Panc1 (cell line): Measurements from ENCODE around the gene CDK11B. TPM values are rescaled to one million over a fixed set of nuclear protein-coding genes. Genes with fewer than 3 reads are reported as not detected.

ENCODE experiments used
- ATAC-seq: fragments of 200-7000 bp; cut with Tn5 transposase; 2 replicates; pipeline ENCODE4 v1.9.1; 2020; ENCODE audit warnings: mild to moderate bottlenecking, moderate library complexity
- BruUV-seq: library from RNA; stranded (reverse); fragments of 400-500 nt; replicated peaks from 2 replicates; lab custom pipeline; 2021; lab: Mats Ljungman, UMichigan
- CTCF ChIA-PET: fragments of 300-600 bp; sonication (Branson Sonifier 250); formaldehyde crosslinking; loops from one replicate; lab custom pipeline; 2022; ENCODE audit warnings: antibody characterized with exemption; lab: Charles Lee
- POLR2A ChIA-PET: fragments of 300-600 bp; sonication (Branson Sonifier 250); formaldehyde crosslinking; loops from one replicate; lab custom pipeline; 2022; ENCODE audit warnings: antibody characterized with exemption; lab: Charles Lee
- DNase-seq: peaks from one replicate; pipeline ENCODE4 v3.0.0-alpha.2; 2010; ENCODE audit warnings: low read depth, low spot score
- H3K27ac ChIP-seq: 2 replicates; pipeline ENCODE4 v1.5.1; 2011; ENCODE audit warnings: mild to moderate bottlenecking, low read length, inconsistent platforms
- H3K27me3 ChIP-seq: fragments of 200-500 bp; sonication (Bioruptor generic); 2 replicates; pipeline ENCODE4 v1.6.0; 2014; ENCODE audit warnings: low read length, inconsistent platforms; ENCODE audit not compliant: control insufficient read depth, insufficient read depth
- H3K36me3 ChIP-seq: fragments of 200-500 bp; sonication (Bioruptor generic); 2 replicates; pipeline ENCODE4 v1.5.1; 2014; ENCODE audit warnings: inconsistent platforms, mild to moderate bottlenecking, low read length, moderate library complexity; ENCODE audit not compliant: control insufficient read depth, insufficient read depth
- H3K4me1 ChIP-seq: 2 replicates; pipeline ENCODE4 v1.5.1; 2011; ENCODE audit warnings: inconsistent platforms, mild to moderate bottlenecking, low read length, moderate library complexity; ENCODE audit not compliant: control insufficient read depth, insufficient read depth
- H3K4me3 ChIP-seq, 2 experiments: 2 replicates each; pipeline ENCODE4 v1.5.1; 2011 to 2012; ENCODE audit warnings: low read depth in 2 of 2, low read length in 2 of 2, mild to moderate bottlenecking in 2 of 2, inconsistent platforms in 1 of 2, moderate library complexity in 1 of 2
- H3K9me3 ChIP-seq: fragments of 200-500 bp; sonication (Bioruptor generic); 2 replicates; pipeline ENCODE4 v1.5.1; 2014; ENCODE audit warnings: low read depth, mild to moderate bottlenecking, inconsistent platforms, low read length, moderate library complexity; ENCODE audit not compliant: control insufficient read depth, insufficient read depth
- REST ChIP-seq, 2 experiments: IDR thresholded peaks; 2 replicates each; pipeline ENCODE4 v1.6.1; 2011 to 2012; ENCODE audit warnings: low read depth in 2 of 2, control low read depth in 1 of 2, low read length in 1 of 2, mild to moderate bottlenecking in 1 of 2, moderate library complexity in 1 of 2; ENCODE audit not compliant: insufficient read depth in 1 of 2
- SIN3A ChIP-seq: IDR thresholded peaks from 2 replicates; pipeline ENCODE4 v1.6.1; 2012; ENCODE audit warnings: low read depth, mild to moderate bottlenecking, low read length, moderate library complexity, borderline replicate concordance; ENCODE audit not compliant: insufficient read depth
- TCF7L2 ChIP-seq: IDR thresholded peaks from 2 replicates; pipeline ENCODE4 v1.6.1; 2011; ENCODE audit warnings: mild to moderate bottlenecking, low read depth, low read length, inconsistent platforms
- in situ Hi-C: cut with HindIII; loops from 2 replicates; pipeline ENCODE4 v1.10.0; 2016; ENCODE audit warnings: low sequenced_read_pairs, low pct_unique_long_range_greater_than_20kb
- intact Hi-C: fragments of 100-400 bp; cut with micrococcal nuclease; formaldehyde crosslinking; loops from one replicate; pipeline ENCODE4 v1.10.0; 2022; ENCODE audit not compliant: unreplicated experiment
- total RNA-seq: library from RNA; stranded (reverse); gene quantifications from one replicate; pipeline ENCODE4 v1.2.1, GENCODE V29; 2021; ENCODE audit not compliant: unreplicated experiment
- TF ChIP-seq, protein P1 (sequence below): fragments of 450-650 bp; IDR thresholded peaks from 2 replicates; pipeline ENCODE4 v1.5.1; 2017; ENCODE audit warnings: mild to moderate bottlenecking

CDK11B gene
- total RNA-seq, 1 experiment from 2014 or later = 36.5 TPM

DNA sequence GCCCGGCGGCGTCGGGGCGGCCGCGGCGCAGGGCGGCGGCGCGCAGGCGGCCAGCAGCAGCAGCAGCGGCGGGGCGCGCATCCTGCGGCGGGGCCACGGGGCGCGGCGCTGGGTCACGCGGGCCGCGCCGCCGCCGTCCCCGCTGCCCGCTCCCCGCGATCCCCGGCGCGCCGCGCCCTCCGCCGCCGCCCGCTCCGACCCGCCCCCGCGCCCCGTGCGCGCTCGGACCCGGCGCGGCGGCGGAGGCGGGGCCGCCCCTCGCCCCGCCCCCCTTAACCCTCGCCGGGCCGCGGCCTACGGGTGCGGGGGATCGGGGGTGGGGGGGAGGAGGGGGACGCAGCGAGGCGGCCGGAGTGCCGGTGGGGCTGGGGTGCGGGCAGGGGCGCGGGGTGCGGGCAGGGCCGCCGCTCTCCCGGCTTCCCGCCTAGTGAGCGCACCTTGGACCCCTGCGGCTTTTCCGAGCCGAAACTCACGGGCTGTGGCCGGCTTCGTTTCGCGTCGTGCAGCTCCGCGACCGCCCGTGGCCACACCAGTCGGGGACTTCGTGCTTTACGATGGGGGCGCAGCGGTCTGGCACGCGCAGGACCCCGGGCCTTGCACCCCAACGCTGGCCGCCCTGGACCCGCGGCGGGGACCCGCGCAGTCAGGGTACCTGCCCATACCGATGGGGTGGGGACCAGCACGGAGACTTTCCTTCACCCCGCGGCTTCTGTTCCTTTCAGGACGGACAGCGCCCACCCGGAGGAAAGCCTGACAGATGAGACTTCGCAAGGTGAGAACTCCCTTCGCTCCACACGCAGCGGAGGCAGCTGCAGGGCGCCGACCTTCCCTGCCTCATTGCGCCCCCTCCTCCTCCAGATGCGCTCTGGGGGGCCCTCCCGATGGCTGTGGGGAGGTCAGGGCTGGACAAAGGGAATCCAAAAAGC, 58.6 kb downstream of the CDK11B start, which contains the start of gene FNDC10:
Gene FNDC10, minus strand, starts transcription at position 201 of the 926 bp plus-strand sequence. Its CDS starts 120 bp downstream, at position 81.
- TF ChIP-seq TCF7L2 = no peak
- peak in 1 of 2 experiments; percentile 28; a peak in 1 of 4 replicates for TF ChIP-seq REST (IDR thresholded peaks at IDR 0.05; ENCODE audit: insufficient read depth in 1 of 2, low read depth in 2 of 2, low read length in 1 of 2)
- in situ Hi-C loops (no loop called here), intact Hi-C loops (no loop called here)
- Histone ChIP-seq H3K27ac (no peak within 1 kb of the TSS), H3K4me1 (peaks cover 10% of the 10 kb centered on the region), H3K4me3 (peak within 1 kb of the TSS; percentile 41 to 53), H3K9me3 (no peaks in the 10 kb centered on the region), H3K36me3 (no peaks in the 10 kb centered on the region), H3K27me3 (no peaks in the 10 kb centered on the region)
- no TSS peak for BruUV-seq
- ChIA-PET CTCF (no interaction called here), POLR2A (no interaction called here)
- DNase-seq (no peak), ATAC-seq (peak; percentile 57)

- intact Hi-C loops (no loop called here), in situ Hi-C loops (no loop called here)
- CTCF ChIA-PET = no interaction called here
- no peaks in the 10 kb centered on the region for H3K36me3 ChIP-seq
- H3K9me3 ChIP-seq = no peaks in the 10 kb centered on the region
- H3K4me1 ChIP-seq = peaks cover 10% of the 10 kb centered on the region
- no peaks in the 10 kb centered on the region for H3K27me3 ChIP-seq
- H3K4me3 ChIP-seq = peak overlapping the region in 1 of 2 experiments; percentile 31; a peak in 2 of 4 replicates
- POLR2A ChIA-PET = no interaction called here
- no peak overlapping the region for H3K27ac ChIP-seq
- no peak for DNase-seq
- BruUV-seq = no TSS peak
- TF ChIP-seq SIN3A (no peak), REST (IDR thresholded peaks at IDR 0.05; ENCODE audit: insufficient read depth in 1 of 2, low read depth in 2 of 2, low read length in 1 of 2) (no peak), TCF7L2 (no peak)
- TF ChIP-seq, protein P1, sequence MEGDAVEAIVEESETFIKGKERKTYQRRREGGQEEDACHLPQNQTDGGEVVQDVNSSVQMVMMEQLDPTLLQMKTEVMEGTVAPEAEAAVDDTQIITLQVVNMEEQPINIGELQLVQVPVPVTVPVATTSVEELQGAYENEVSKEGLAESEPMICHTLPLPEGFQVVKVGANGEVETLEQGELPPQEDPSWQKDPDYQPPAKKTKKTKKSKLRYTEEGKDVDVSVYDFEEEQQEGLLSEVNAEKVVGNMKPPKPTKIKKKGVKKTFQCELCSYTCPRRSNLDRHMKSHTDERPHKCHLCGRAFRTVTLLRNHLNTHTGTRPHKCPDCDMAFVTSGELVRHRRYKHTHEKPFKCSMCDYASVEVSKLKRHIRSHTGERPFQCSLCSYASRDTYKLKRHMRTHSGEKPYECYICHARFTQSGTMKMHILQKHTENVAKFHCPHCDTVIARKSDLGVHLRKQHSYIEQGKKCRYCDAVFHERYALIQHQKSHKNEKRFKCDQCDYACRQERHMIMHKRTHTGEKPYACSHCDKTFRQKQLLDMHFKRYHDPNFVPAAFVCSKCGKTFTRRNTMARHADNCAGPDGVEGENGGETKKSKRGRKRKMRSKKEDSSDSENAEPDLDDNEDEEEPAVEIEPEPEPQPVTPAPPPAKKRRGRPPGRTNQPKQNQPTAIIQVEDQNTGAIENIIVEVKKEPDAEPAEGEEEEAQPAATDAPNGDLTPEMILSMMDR = no peak; the same call in 1 of the 2 replicates
- peak; percentile 59 for ATAC-seq
Measured at GRCh38 chr1:1599030-1599934, 59.5 kb downstream of the CDK11B start.
